Measurements from ENCODE around the gene SMIM30. TPM values are rescaled to one million over a fixed set of nuclear protein-coding genes. Genes with fewer than 3 reads are reported as not detected.
A peak's percentile ranks its signal among the peaks of the same experiment; 100 is the strongest.
"Not testable (repeated sequence)": the region's sequence is repeated elsewhere in the genome, so short reads cannot be mapped to it uniquely, and the experiment has no call there.

SMIM30 gene, protein sequence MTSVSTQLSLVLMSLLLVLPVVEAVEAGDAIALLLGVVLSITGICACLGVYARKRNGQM
- 10 to 100 TPM; 36.0 to 38.5 TPM for total RNA-seq

DNA sequence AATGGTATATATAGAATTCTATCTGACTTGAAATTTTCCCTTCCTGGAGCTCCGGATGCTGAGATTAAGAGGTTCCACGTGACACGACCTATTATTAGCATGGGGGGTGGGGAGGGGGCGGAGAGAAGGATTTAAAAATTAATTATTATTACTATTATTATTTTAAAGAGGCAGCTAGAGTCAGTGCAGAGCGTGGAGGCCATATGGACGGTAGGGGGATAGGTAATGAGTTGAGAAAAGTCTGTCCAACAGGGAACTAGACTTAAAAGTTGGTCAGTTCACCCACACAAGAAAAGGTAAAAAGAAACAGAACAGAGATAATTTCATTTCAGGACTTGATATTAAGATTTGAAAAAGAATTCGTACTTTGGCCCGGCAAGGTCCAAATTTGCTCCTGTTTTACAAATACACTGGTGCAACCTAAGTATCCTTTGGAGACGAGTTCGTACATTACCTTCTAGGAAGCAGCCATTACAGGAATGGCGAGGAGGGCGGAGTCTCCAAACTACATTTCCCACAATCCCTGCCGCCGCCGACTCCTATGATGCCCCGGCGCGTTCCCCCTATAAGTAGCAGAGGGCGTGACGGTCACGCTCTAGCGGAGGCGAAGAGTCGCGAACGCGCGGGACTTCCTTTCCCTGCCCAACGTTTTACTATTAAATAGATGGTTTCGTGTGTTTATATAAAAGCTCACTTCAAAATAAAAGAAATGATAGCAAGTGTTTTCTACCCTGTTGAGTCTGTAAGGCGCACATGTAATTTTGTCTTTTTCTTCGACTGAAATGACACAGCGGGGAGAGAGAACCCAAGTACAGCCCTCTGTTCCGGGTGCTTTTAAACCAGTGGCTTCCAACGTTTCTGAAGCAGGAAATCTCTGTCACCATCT is at the start of gene SMIM30:
TSS of gene SMIM30 (minus strand) at position 481 of the 886 bp plus-strand sequence. CDS start 976 bp downstream, outside the sequence.
- H3K4me1 Mint-ChIP-seq = peaks cover 34% of the 10 kb centered on the region
- ChIA-PET POLR2A (no interaction called here), CTCF (no interaction called here)
- no peaks in the 10 kb centered on the region for H3K9me3 Mint-ChIP-seq (ENCODE audit: low read depth)
- no peaks in the 10 kb centered on the region for H3K27me3 Mint-ChIP-seq
- H3K36me3 Mint-ChIP-seq (ENCODE audit: low read depth) = peaks cover 19% of the 10 kb centered on the region
- intact Hi-C loops (cut with DNase I, micrococcal nuclease) = loop anchor here (1.0 to 5.0 kb wide), 6 partner anchors 179 to 912 kb away; partner anchors contain the start of genes TMEM168 (in 2 of the 2), DOCK4 (in 1 of the 2), IFRD1 (in 1 of the 2) and ZNF277 (in 1 of the 2)
- H3K27ac Mint-ChIP-seq = peak within 1 kb of the TSS; percentile 82
- DNase-seq (peak; percentile 93), ATAC-seq (peak; percentile 95)
- H3K4me3 Mint-ChIP-seq = peak within 1 kb of the TSS; percentile 80

DNA sequence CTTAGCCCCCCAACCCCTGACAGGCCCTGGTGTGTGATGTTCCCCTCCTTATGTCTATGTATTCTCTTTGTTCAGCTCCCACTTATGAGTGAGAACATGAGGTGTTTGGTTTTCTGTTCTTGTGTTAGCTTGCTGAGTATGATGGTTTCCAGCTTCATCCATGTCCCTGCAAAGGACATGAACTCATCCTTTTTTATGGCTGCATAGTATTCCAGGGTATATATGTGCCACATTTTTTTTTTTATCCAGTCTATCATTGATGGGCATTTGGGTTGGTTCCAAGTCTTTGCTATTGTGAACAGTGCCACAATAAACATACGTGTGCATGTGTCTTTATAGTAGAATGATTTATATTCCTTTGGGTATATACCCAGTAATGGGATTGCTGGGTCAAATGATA is 47.8 kb upstream of the SMIM30 start:
- DNase-seq; intact Hi-C loops (cut with DNase I, micrococcal nuclease); CTCF ChIA-PET; H3K4me1 Mint-ChIP-seq; H3K9me3 Mint-ChIP-seq (ENCODE audit: low read depth); H3K36me3 Mint-ChIP-seq (ENCODE audit: low read depth); ATAC-seq; H3K27me3 Mint-ChIP-seq; H3K4me3 Mint-ChIP-seq; H3K27ac Mint-ChIP-seq; POLR2A ChIA-PET: not testable (repeated sequence)

DNA sequence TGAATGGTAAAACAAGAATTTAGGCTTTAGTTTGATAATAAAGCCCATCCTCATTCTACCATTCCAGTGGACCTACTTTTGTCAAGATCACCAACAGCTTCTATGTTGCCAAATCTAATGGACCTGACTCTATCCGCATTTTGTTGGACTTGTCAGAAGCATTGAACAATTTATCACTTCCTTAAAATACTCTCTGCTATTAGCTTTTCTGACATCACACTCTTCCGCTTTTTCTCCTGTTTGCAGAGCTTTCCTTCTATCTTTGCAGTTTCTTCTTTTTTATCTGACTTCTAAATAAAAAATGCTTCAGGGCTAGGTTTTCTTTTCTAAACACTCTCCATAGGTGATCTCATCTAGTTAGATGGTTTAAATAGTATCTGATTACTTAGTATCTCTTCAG is 42.7 kb upstream of the SMIM30 start:
- POLR2A ChIA-PET = no interaction called here

DNA sequence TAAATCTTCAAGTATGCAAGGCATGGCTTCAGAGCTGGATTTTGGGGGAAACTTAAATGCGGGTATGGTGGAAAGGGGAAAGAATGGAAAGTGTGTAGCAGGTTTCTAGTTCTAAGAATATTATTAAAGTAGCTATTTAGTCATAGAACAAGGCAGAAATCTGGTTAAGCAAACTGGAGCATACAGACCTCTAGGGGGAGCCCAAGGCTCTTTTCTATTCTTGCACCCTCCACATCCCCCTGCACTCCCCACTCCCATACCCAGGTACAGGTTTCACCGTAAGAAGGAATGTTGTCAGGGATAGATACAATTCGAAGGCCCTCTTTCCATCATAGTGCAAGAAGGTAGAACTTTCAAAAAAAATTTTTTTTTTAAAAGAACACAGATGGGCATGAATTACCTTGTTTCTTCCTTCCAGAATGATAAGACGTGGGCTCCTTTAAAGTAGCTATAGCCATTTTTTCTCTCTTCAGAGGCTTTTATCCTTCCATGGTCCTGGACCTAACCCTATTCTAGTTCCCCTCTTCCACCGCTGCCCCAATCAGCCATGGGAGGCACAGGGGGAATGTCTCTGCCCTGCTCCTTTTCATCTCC is 41.5 kb upstream of the SMIM30 start:
- Mint-ChIP-seq H3K4me1 (no peaks in the 10 kb centered on the region), H3K9me3 (ENCODE audit: low read depth) (no peaks in the 10 kb centered on the region), H3K27ac (no peak overlapping the region), H3K36me3 (ENCODE audit: low read depth) (no peaks in the 10 kb centered on the region), H3K4me3 (no peak overlapping the region), H3K27me3 (peaks cover 9% of the 10 kb centered on the region)
- intact Hi-C loops (cut with DNase I, micrococcal nuclease) = loop anchor here (1.0 kb wide), 2 partner anchors 261 to 550 kb away; no protein-coding TSS in a partner anchor
- peak; percentile 27 for DNase-seq
- ChIA-PET CTCF (interaction anchor here (0.7 to 2.1 kb wide), 8 partner anchors 10 to 520 kb away, joined by 3 to 7 read pairs (median 4); no protein-coding TSS in a partner anchor), POLR2A (no interaction called here)
- no peak for ATAC-seq

More for the DNA sequence above, 42.7 kb upstream of the SMIM30 start:
- Mint-ChIP-seq H3K27ac (no peak overlapping the region), H3K9me3 (ENCODE audit: low read depth) (no peaks in the 10 kb centered on the region), H3K36me3 (ENCODE audit: low read depth) (no peaks in the 10 kb centered on the region), H3K27me3 (peaks cover 6% of the 10 kb centered on the region), H3K4me3 (no peak overlapping the region), H3K4me1 (no peaks in the 10 kb centered on the region)
- intact Hi-C loops (cut with DNase I, micrococcal nuclease) = no loop called here
- ATAC-seq = no peak
- CTCF ChIA-PET = interaction anchor here (1.4 kb wide), 1 partner anchor 261 kb away, joined by 4 read pairs; no protein-coding TSS in a partner anchor
- no peak for DNase-seq

- ChIA-PET POLR2A (no interaction called here), CTCF (interaction anchor here (0.6 to 2.1 kb wide), 8 partner anchors 9 to 280 kb away, joined by 3 to 7 read pairs (median 4); no protein-coding TSS in a partner anchor)
- Mint-ChIP-seq H3K4me3 (no peak overlapping the region), H3K4me1 (no peaks in the 10 kb centered on the region), H3K27me3 (peaks cover 12% of the 10 kb centered on the region), H3K9me3 (ENCODE audit: low read depth) (no peaks in the 10 kb centered on the region), H3K27ac (no peak overlapping the region), H3K36me3 (ENCODE audit: low read depth) (no peaks in the 10 kb centered on the region)
- DNase-seq = no peak
- intact Hi-C loops (cut with DNase I, micrococcal nuclease) = loop anchor here (1.0 kb wide), 2 partner anchors 263 to 552 kb away; no protein-coding TSS in a partner anchor
- no peak for ATAC-seq
Measured at GRCh38 chr7:113158756-113159155, 40.4 kb upstream of the SMIM30 start.

- H3K36me3 Mint-ChIP-seq (ENCODE audit: low read depth) = no peaks in the 10 kb centered on the region
- no peak overlapping the region for H3K27ac Mint-ChIP-seq
- CTCF ChIA-PET = interaction anchor here (0.6 kb wide), 1 partner anchor 563 kb away, joined by 3 read pairs; no protein-coding TSS in a partner anchor
- H3K27me3 Mint-ChIP-seq = peaks cover 23% of the 10 kb centered on the region
- DNase-seq (no peak), ATAC-seq (no peak)
- no peaks in the 10 kb centered on the region for H3K9me3 Mint-ChIP-seq (ENCODE audit: low read depth)
- POLR2A ChIA-PET = no interaction called here
- no peaks in the 10 kb centered on the region for H3K4me1 Mint-ChIP-seq
- intact Hi-C loops (cut with DNase I, micrococcal nuclease) = no loop called here
- no peak overlapping the region for H3K4me3 Mint-ChIP-seq
Measured at GRCh38 chr7:113154117-113154516, 35.8 kb upstream of the SMIM30 start.

- no peak overlapping the region for H3K4me3 Mint-ChIP-seq
- no peaks in the 10 kb centered on the region for H3K9me3 Mint-ChIP-seq (ENCODE audit: low read depth)
- ChIA-PET POLR2A (no interaction called here), CTCF (no interaction called here)
- peaks cover 26% of the 10 kb centered on the region for H3K27me3 Mint-ChIP-seq
- no peaks in the 10 kb centered on the region for H3K36me3 Mint-ChIP-seq (ENCODE audit: low read depth)
- intact Hi-C loops (cut with DNase I, micrococcal nuclease) = no loop called here
- H3K4me1 Mint-ChIP-seq = no peaks in the 10 kb centered on the region
- ATAC-seq (peak; percentile 49), DNase-seq (no peak)
- no peak overlapping the region for H3K27ac Mint-ChIP-seq
Measured at GRCh38 chr7:113144817-113145216, 26.5 kb upstream of the SMIM30 start.

GRCh38 chr7:113143486-113144257 is 25.3 kb upstream of the SMIM30 start:
- H3K27me3 Mint-ChIP-seq = peaks cover 20% of the 10 kb centered on the region
- no peak overlapping the region for H3K27ac Mint-ChIP-seq
- no peaks in the 10 kb centered on the region for H3K36me3 Mint-ChIP-seq (ENCODE audit: low read depth)
- no peak for DNase-seq
- intact Hi-C loops (cut with DNase I, micrococcal nuclease) = no loop called here
- ChIA-PET POLR2A (no interaction called here), CTCF (no interaction called here)
- no peak overlapping the region for H3K4me3 Mint-ChIP-seq
- no peaks in the 10 kb centered on the region for H3K9me3 Mint-ChIP-seq (ENCODE audit: low read depth)
- H3K4me1 Mint-ChIP-seq = no peaks in the 10 kb centered on the region
- ATAC-seq = no peak

DNA sequence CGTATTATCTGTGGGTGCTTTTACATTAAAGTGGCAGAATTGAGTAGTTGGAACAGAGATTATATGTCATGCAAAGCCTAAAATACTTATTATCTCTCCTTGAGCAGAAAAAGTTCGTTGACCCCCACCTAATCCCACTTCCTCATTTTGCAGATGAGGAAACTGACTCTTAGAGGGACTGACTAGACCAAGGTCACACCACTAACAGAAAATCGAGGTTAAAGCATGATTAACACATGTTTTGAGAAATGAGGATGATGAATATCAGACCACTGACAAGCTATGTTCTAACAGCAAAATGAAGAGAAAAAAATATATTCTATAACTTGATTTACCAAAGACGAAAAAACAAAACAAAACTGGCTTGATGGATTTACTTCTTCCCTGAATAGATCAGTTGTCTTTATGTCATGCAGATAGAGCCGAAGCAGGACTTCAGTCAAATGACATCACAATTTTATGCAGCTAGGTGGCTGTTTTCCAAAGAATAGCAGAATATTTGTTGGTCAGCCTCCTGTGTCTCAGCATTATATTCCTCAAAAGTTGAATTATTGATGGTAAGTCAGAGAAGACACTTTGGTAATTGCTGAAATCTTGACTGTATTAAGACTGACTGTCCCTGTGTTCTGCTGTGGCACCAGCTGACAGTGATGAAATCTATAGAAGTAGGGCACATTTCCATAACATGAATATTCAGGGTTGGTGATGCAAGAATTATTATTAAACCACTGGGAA is 24.2 kb upstream of the SMIM30 start:
- no peaks in the 10 kb centered on the region for H3K36me3 Mint-ChIP-seq (ENCODE audit: low read depth)
- CTCF ChIA-PET = interaction anchor here (0.8 kb wide), 1 partner anchor 751 kb away, joined by 3 read pairs; no protein-coding TSS in a partner anchor

GRCh38 chr7:113141803-113142202 is 23.4 kb upstream of the SMIM30 start:
- no peak for ATAC-seq
- no peak for DNase-seq
- ChIA-PET POLR2A (no interaction called here), CTCF (no interaction called here)
- Mint-ChIP-seq H3K4me3 (no peak overlapping the region), H3K9me3 (ENCODE audit: low read depth) (no peaks in the 10 kb centered on the region), H3K4me1 (no peaks in the 10 kb centered on the region), H3K27ac (no peak overlapping the region), H3K27me3 (peaks cover 13% of the 10 kb centered on the region), H3K36me3 (ENCODE audit: low read depth) (no peaks in the 10 kb centered on the region)
- intact Hi-C loops (cut with DNase I, micrococcal nuclease) = no loop called here

More for the DNA sequence above, 24.2 kb upstream of the SMIM30 start:
- Mint-ChIP-seq H3K9me3 (ENCODE audit: low read depth) (no peaks in the 10 kb centered on the region), H3K4me3 (no peak overlapping the region), H3K27me3 (peaks cover 15% of the 10 kb centered on the region), H3K4me1 (no peaks in the 10 kb centered on the region), H3K27ac (no peak overlapping the region)
- POLR2A ChIA-PET = no interaction called here
- DNase-seq (no peak), ATAC-seq (no peak)
- intact Hi-C loops (cut with DNase I, micrococcal nuclease) = no loop called here

DNA sequence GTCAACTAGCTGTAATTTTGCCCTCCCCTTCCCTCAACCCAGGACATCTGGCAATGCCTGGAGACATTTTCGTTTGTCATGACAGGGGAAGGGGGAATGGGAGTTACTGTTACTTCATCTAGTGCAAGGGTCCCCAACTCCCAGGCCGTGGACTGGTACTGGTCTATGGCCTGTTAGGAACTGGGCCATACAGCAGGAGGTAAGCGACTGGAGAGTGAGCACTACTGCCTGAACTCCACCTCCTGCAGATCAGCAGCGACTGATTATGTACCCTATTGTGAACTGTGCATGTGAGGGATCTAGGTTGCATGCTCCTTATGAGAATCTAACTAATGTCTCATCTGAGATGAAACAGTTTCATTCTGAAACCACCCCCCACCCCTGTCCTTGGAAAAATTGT is 22.6 kb upstream of the SMIM30 start:
- H3K27me3 Mint-ChIP-seq = peaks cover 13% of the 10 kb centered on the region
- H3K9me3 Mint-ChIP-seq (ENCODE audit: low read depth) = no peaks in the 10 kb centered on the region
- POLR2A ChIA-PET = no interaction called here
- no peaks in the 10 kb centered on the region for H3K36me3 Mint-ChIP-seq (ENCODE audit: low read depth)
- ATAC-seq (no peak), DNase-seq (no peak)
- intact Hi-C loops (cut with DNase I, micrococcal nuclease) = no loop called here
- CTCF ChIA-PET = no interaction called here
- no peaks in the 10 kb centered on the region for H3K4me1 Mint-ChIP-seq
- H3K27ac Mint-ChIP-seq = no peak overlapping the region
- no peak overlapping the region for H3K4me3 Mint-ChIP-seq

All from activated CD4-positive, alpha-beta T cell treated with anti-CD3 and anti-CD28 coated beads for 36 hours (primary cell).